HG03095 (cell line): ENCODE measurements around the gene MATN4.

Experiments used
- ATAC-seq: cut with Tn5 transposase; IDR thresholded peaks from one replicate; pipeline ENCODE4 v1.9.1; 2021; ENCODE audit warnings: moderate library complexity; ENCODE audit not compliant: unreplicated experiment

MATN4 gene

DNA sequence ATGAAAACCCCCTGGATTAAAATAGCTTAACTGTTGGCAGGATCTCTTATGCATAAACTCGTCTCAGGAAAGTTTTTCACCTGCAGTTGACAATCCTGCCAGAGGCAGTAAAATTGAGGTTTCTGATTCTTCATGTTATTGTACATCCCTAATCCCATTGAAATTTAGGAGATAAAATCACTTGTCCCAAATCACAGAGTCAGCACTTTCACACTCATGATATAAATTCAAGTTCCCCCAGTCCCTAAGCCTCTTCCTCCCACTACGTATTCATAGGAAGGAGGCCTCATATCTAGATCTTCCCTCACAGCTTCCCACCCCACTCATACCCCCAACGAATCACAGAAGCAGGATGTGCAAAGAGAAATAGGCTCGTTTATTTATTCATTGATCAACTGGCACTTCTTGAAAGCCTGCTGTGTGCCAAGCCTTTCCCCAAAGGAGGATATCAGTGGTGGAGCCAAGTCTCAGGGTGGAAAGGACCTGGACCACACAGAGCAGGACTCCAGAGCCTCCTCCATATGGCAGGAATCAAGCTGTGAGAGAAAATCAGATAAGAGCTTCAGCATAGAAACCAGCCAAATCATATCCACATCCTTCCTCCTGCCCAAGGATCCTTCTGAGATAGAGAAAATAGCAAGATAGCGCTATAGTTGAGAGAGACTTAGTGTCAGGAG is 56.1 kb downstream of the MATN4 start:
- ATAC-seq: no peak

DNA sequence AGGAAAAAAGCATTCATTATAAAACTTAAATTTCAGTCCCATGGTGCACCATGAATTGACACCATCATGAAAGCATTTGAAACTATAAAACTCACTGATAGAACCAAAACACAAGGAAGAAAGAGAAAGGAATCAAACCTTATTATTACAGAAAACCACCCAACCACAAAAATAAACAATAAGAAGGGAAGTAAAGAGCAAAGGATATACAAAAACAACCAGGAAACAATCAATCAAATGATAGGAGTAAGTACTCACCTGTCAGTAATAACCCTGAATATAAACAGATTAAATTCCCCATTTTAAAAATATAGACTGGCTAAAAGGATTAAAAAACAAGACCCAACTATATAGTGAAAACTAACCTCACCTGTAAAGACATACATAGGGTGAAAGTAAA is 59.5 kb downstream of the MATN4 start:
- ATAC-seq: no peak

DNA sequence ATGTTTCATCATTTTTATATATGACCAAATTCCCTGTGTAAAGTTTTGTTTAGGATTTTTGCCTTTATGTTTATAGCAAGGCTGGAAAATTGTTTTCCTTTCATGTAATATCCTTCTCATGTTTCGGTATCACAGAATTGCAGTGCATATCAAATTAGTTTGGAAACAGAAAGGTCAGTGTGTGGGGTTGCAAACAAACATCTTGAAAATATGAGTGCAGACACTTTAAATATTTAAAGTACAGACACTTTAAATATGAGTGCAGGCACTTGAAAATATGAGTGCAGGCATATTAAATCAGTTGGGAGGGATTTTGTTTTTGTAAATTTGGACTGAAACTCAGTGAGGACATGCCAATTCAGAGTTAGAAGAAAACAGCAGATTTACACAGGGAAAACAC is 60.2 kb downstream of the MATN4 start:
- ATAC-seq: no peak

DNA sequence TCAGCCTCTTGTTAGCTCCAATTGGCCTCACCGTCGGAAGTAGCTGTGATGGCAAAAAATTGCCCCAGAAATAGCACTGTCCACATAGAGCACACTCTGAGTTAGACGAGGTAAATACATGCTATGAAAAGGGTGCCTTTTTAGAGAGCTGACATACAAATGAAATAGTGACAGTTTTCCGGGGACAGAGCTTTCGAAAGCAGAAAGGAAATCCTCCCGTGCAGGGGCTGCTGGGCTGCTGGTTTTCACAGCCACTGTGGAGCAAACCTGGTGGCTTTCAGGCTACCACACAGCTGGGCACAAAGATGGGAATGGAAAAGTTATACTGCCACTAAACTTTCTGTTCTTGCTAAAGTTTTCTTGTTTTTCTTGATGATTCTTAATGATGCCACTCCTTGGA is 62.0 kb downstream of the MATN4 start:
- no peak for ATAC-seq
